OCI-LY1 (cell line): ENCODE measurements around the gene PGA3.

Experiments used
- H2AFZ ChIP-seq: fragments of 200-600 bp; sonication (generic), shearing (Covaris generic); 2 replicates; pipeline ENCODE4 v1.6.0; 2014; ENCODE audit warnings: antibody characterized with exemption, mild to moderate bottlenecking, low read length
- H3F3A ChIP-seq: fragments of 200-600 bp; sonication (generic), shearing (Covaris generic); 2 replicates; pipeline ENCODE4 v1.6.0; 2014; ENCODE audit warnings: mild to moderate bottlenecking, antibody characterized with exemption, low read length, moderate library complexity; ENCODE audit not compliant: insufficient read depth
- H3K27ac ChIP-seq: fragments of 200-600 bp; sonication (generic); 2 replicates; pipeline ENCODE4 v1.5.1; 2014; ENCODE audit warnings: low read length, mixed run types, mild to moderate bottlenecking, low read depth; ENCODE audit not compliant: poor library complexity, severe bottlenecking
- H3K27me3 ChIP-seq: fragments of 200-600 bp; sonication (generic); 2 replicates; pipeline ENCODE4 v1.6.0; 2014; ENCODE audit warnings: antibody characterized with exemption, mild to moderate bottlenecking, low read length, moderate library complexity; ENCODE audit not compliant: insufficient read depth
- H3K36me3 ChIP-seq: fragments of 200-600 bp; sonication (generic); 2 replicates; pipeline ENCODE4 v1.6.1; 2014; ENCODE audit warnings: mild to moderate bottlenecking, antibody characterized with exemption, low read length, moderate library complexity, mixed read lengths; ENCODE audit not compliant: insufficient read depth
- H3K4me1 ChIP-seq: fragments of 200-600 bp; sonication (generic); 2 replicates; pipeline ENCODE4 v1.5.1; 2014; ENCODE audit warnings: mild to moderate bottlenecking, low read length, moderate library complexity; ENCODE audit not compliant: insufficient read depth, severe bottlenecking
- H3K4me2 ChIP-seq: fragments of 200-600 bp; sonication (generic), shearing (Covaris generic); 2 replicates; pipeline ENCODE4 v1.6.1; 2014; ENCODE audit warnings: low read length
- H3K4me3 ChIP-seq: fragments of 200-600 bp; sonication (generic); 2 replicates; pipeline ENCODE4 v1.5.1; 2014; ENCODE audit warnings: low read length, low read depth, mild to moderate bottlenecking, mixed read lengths; ENCODE audit not compliant: poor library complexity, severe bottlenecking
- H3K79me2 ChIP-seq: fragments of 200-600 bp; shearing (Covaris generic); 2 replicates; pipeline ENCODE4 v1.6.1; 2016; ENCODE audit warnings: mixed run types, low read length, mixed read lengths; ENCODE audit not compliant: insufficient read depth
- H3K9ac ChIP-seq: fragments of 200-600 bp; sonication (generic), shearing (Covaris generic); 2 replicates; pipeline ENCODE4 v1.6.1; 2014; ENCODE audit warnings: mild to moderate bottlenecking, low read length, mixed read lengths
- H3K9me2 ChIP-seq: fragments of 200-600 bp; sonication (generic), shearing (Covaris generic); 2 replicates; pipeline ENCODE4 v1.6.1; 2014; ENCODE audit warnings: low read depth, mild to moderate bottlenecking, low read length, mixed read lengths
- H3K9me3 ChIP-seq: fragments of 200-600 bp; shearing (Covaris generic); 2 replicates; pipeline ENCODE4 v1.6.1; 2014; ENCODE audit warnings: low read length, mixed read lengths
- H4K20me1 ChIP-seq: fragments of 200-600 bp; sonication (generic), shearing (Covaris generic); 2 replicates; pipeline ENCODE4 v1.6.0; 2016; ENCODE audit warnings: mild to moderate bottlenecking, low read length; ENCODE audit not compliant: insufficient read depth
- EZH2 ChIP-seq: fragments of 200-600 bp; sonication (generic), shearing (Covaris generic); IDR thresholded peaks from 2 replicates; pipeline ENCODE4 v1.8.0; 2017; ENCODE audit warnings: borderline replicate concordance, mixed run types, mild to moderate bottlenecking, antibody characterized with exemption, low read length, moderate library complexity, mixed read lengths
- TF ChIP-seq, protein P1 (sequence below): fragments of 200-600 bp; sonication (generic), shearing (Covaris generic); IDR thresholded peaks from 2 replicates; pipeline ENCODE4 v1.5.1; 2017; ENCODE audit warnings: mild to moderate bottlenecking, antibody characterized with exemption, low read length, moderate library complexity, mixed read lengths

PGA3 gene

GRCh38 chr11:61258546-61258945, 55.2 kb downstream of the PGA3 start:
- Histone ChIP-seq H3K4me2 (no peak overlapping the region), H3K9ac (no peak overlapping the region), H3K4me3 (no peak overlapping the region), H3K36me3 (no peaks in the 10 kb centered on the region), H3F3A (no peaks in the 10 kb centered on the region), H3K9me2 (no peaks in the 10 kb centered on the region), H2AFZ (no peak overlapping the region), H3K79me2 (no peaks in the 10 kb centered on the region), H3K9me3 (no peaks in the 10 kb centered on the region), H3K27me3 (peaks cover 3% of the 10 kb centered on the region; the same call in 1 of the 2 replicates), H3K27ac (no peak overlapping the region), H3K4me1 (no peaks in the 10 kb centered on the region), H4K20me1 (no peaks in the 10 kb centered on the region)
- TF ChIP-seq, protein P1, sequence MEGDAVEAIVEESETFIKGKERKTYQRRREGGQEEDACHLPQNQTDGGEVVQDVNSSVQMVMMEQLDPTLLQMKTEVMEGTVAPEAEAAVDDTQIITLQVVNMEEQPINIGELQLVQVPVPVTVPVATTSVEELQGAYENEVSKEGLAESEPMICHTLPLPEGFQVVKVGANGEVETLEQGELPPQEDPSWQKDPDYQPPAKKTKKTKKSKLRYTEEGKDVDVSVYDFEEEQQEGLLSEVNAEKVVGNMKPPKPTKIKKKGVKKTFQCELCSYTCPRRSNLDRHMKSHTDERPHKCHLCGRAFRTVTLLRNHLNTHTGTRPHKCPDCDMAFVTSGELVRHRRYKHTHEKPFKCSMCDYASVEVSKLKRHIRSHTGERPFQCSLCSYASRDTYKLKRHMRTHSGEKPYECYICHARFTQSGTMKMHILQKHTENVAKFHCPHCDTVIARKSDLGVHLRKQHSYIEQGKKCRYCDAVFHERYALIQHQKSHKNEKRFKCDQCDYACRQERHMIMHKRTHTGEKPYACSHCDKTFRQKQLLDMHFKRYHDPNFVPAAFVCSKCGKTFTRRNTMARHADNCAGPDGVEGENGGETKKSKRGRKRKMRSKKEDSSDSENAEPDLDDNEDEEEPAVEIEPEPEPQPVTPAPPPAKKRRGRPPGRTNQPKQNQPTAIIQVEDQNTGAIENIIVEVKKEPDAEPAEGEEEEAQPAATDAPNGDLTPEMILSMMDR = no peak
- TF ChIP-seq EZH2 = no peak

DNA sequence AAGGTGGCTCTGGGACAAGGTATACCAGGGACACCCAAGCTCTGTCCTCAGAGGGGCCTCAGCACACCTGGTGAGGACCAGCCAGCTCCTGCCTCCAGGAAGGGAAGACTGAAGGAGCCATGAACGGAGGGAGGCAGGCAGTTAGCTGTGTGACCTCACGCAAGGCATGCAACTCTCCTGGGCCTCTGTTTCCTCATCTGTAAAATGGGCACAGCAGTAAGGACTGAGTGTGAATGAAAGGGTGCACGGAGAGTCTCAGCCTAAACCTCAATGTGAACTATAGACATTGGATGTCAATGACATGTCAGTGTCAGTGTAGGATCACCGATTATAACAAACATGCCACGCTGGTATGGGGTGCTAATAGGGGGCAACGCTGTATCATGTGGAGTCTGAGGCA, 56.0 kb downstream of the PGA3 start:
- Histone ChIP-seq H3K9me3 (no peaks in the 10 kb centered on the region), H3K79me2 (no peaks in the 10 kb centered on the region), H3K4me1 (no peaks in the 10 kb centered on the region), H3K27me3 (peaks cover 3% of the 10 kb centered on the region; the same call in 1 of the 2 replicates), H4K20me1 (no peaks in the 10 kb centered on the region), H3F3A (no peaks in the 10 kb centered on the region), H3K4me2 (no peak overlapping the region), H2AFZ (no peak overlapping the region), H3K9ac (no peak overlapping the region), H3K9me2 (no peaks in the 10 kb centered on the region), H3K27ac (no peak overlapping the region), H3K4me3 (no peak overlapping the region), H3K36me3 (no peaks in the 10 kb centered on the region)
- TF ChIP-seq, protein P1 = no peak
